Adrenal gland (tissue), 12 donors: ENCODE results near the gene KCNA1. TPM values are rescaled to one million over a fixed set of nuclear protein-coding genes. Genes with fewer than 3 reads are reported as not detected.

Source experiments
- DNase-seq, 7 donors: peaks; one replicate each; pipeline ENCODE4 v3.0.0-alpha.2; 2019 to 2020
- H3K27ac ChIP-seq, 5 donors: fragments of 200-600 bp; sonication (generic) in 4 of 5; 1 replicate in 3 of 5; 2 replicates in 2 of 5; pipeline versions ENCODE4 v1.5.1 to v1.8.0; 2016 to 2020; ENCODE audit warnings: mild to moderate bottlenecking in 1 of 5
- H3K27me3 ChIP-seq: fragments of 200-600 bp; 2 replicates; pipeline ENCODE4 v1.8.0; 2021
- H3K36me3 ChIP-seq, 2 donors: fragments of 200-600 bp; replicated peaks in 1 of 2; 1 replicate in 1 of 2; 2 replicates in 1 of 2; pipeline versions ENCODE4 v1.5.1 to v1.8.0; 2018 to 2022
- H3K4me1 ChIP-seq, 2 donors: fragments of 200-600 bp; replicated peaks in 1 of 2; 1 replicate in 1 of 2; 2 replicates in 1 of 2; pipeline versions ENCODE4 v1.5.1 to v1.8.0; 2018 to 2021
- H3K4me3 ChIP-seq, 4 donors: fragments of 200-600 bp; sonication (generic) in 3 of 4; one replicate each; pipeline ENCODE4 v1.5.1; 2016 to 2018
- H3K9me3 ChIP-seq, 3 donors: fragments of 200-600 bp; sonication (generic) in 1 of 3; replicated peaks in 1 of 3; 1 replicate in 2 of 3; 2 replicates in 1 of 3; pipeline versions ENCODE4 v1.5.1 to v1.8.0; 2016 to 2021
- POLR2A ChIP-seq, 2 donors: fragments of 450-650 bp; IDR thresholded peaks; one replicate each; pipeline ENCODE4 v1.6.1; 2017; ENCODE audit warnings: antibody characterized with exemption in 2 of 2, mild to moderate bottlenecking in 2 of 2, moderate library complexity in 1 of 2
- WGBS, 4 donors: extraction: QIAGEN DNeasy Blood & Tissue Kit in 2 of 4; methylation state at CpG; one replicate each; pipeline versions ENCODE4 v1.1.5 to v1.1.7; 2013 to 2017; 5-methylcytosine and 5-hydroxymethylcytosine counted together
- intact Hi-C, 2 donors: fragments of 100-400 bp; cut with DNase I; formaldehyde crosslinking; loops; one replicate each; pipeline versions ENCODE4 v1.14.1 to v1.15.0; 2022 to 2023
- polyA plus RNA-seq, 3 donors: library from polyadenylated mRNA; stranded (reverse); fragments of 200-250 nt in 2 of 3; fragments of 350-450 nt in 1 of 3; fragmentation: Illumina TruSeq in 1 of 3; extraction: RNeasy Lipid Tissue Mini Kit (QIAGEN cat#74804) in 1 of 3; gene quantifications; one replicate each; pipeline ENCODE4 v1.2.3, GENCODE V29; 2013 to 2014
- total RNA-seq, 9 donors: library from RNA; depleted of rRNA in 4 of 9; stranded (reverse); fragments of >200 nt in 4 of 9; fragments of 120-200 nt in 1 of 9; fragmentation: NEBNext Ultra II Directional in 1 of 9; extraction: Animal tissue kit (Norgen Biotek cat#: 25700) in 1 of 9; gene quantifications; one replicate each; pipeline versions ENCODE4 v1.1.0 to v1.2.4, GENCODE V29; 2013 to 2023
- TF ChIP-seq, protein P1 (sequence below), 6 experiments: fragments of 450-650 bp in 4 of 6; fragments of 200-600 bp in 2 of 6; sonication (generic) in 1 of 6; IDR thresholded peaks; 1 replicate in 5 of 6; 2 replicates in 1 of 6; pipeline versions ENCODE4 v1.5.1 to v1.8.0; 2016 to 2021; ENCODE audit warnings: antibody characterized with exemption in 6 of 6, mild to moderate bottlenecking in 2 of 6, moderate library complexity in 1 of 6
- donor health status: healthy with polysubstance abuse.
- donor health status: Bipolar disorder and iron deficiency.
- donor health status: DM: yes; HTN: yes; CAD: no.
- donor health status: DM: no; HTN: no; CAD: no.
- donor health status: DM: no; HTN: no; CAD: no.
- donor health status: DM: yes; HTN: yes; CAD: no.

The KCNA1 gene
- total and polyA plus RNA-seq, 12 donors = under 0.01 TPM; not detected in 11

GRCh38 chr12:4911316-4911994 is 1.8 kb downstream of the KCNA1 start:
- Histone ChIP-seq H3K4me1 (peaks cover 6 to 12% of the 10 kb centered on the region in 2 donors), H3K9me3 (no peaks in the 10 kb centered on the region), H3K4me3 (peak overlapping the region in 1 of 4 donors; percentile 54), H3K27me3 (peaks cover 45% of the 10 kb centered on the region), H3K36me3 (no peaks in the 10 kb centered on the region), H3K27ac (no peak overlapping the region)
- TF ChIP-seq POLR2A (IDR thresholded peaks at IDR 0.05) = no peak
- TF ChIP-seq, protein P1, sequence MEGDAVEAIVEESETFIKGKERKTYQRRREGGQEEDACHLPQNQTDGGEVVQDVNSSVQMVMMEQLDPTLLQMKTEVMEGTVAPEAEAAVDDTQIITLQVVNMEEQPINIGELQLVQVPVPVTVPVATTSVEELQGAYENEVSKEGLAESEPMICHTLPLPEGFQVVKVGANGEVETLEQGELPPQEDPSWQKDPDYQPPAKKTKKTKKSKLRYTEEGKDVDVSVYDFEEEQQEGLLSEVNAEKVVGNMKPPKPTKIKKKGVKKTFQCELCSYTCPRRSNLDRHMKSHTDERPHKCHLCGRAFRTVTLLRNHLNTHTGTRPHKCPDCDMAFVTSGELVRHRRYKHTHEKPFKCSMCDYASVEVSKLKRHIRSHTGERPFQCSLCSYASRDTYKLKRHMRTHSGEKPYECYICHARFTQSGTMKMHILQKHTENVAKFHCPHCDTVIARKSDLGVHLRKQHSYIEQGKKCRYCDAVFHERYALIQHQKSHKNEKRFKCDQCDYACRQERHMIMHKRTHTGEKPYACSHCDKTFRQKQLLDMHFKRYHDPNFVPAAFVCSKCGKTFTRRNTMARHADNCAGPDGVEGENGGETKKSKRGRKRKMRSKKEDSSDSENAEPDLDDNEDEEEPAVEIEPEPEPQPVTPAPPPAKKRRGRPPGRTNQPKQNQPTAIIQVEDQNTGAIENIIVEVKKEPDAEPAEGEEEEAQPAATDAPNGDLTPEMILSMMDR (IDR thresholded peaks at IDR 0.05) = no peak
- intact Hi-C loops = no loop called here
- WGBS, 4 donors = 37 to 52% (median 42%) methylated on average over 31 to 61 of the region's 61 CpGs
- DNase-seq = no peak

DNA sequence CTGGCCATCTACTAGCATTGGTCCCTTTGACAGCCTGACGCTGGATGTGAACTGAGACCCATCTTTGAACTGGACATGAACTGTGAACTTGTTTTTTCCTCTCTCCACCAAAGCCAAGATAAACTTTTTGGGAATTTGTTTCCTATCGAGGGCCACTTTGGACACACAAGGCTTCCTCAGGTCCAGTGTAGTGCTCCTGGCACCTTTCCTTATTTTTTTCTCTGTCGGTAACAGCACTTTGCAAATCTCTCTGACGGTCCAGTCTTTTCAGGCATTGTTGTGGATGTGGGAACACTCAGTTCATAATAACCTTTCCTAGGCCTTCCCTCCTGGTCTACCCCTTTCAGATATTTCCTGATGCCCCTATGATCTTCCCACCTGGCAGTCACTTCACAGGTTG is 5.0 kb downstream of the KCNA1 start:
- TF ChIP-seq, protein P1 (IDR thresholded peaks at IDR 0.05) = no peak
- no peak for TF ChIP-seq POLR2A (IDR thresholded peaks at IDR 0.05)
- DNase-seq = no peak
- 63 to 81% (median 70%) methylated on average over 4 of the region's 4 CpGs for WGBS, 4 donors
- no peak overlapping the region for H3K4me3 ChIP-seq
- peaks cover 26% of the 10 kb centered on the region for H3K27me3 ChIP-seq
- H3K36me3 ChIP-seq = no peaks in the 10 kb centered on the region
- no peaks in the 10 kb centered on the region for H3K9me3 ChIP-seq
- H3K27ac ChIP-seq = no peak overlapping the region
- intact Hi-C loops = no loop called here
- peaks cover 5 to 7% of the 10 kb centered on the region in 2 donors for H3K4me1 ChIP-seq

- intact Hi-C loops = no loop called here
- no peak for DNase-seq
- no peaks in the 10 kb centered on the region for H3K4me1 ChIP-seq
- WGBS, 4 donors = 80 to 85% (median 82%) methylated on average over 4 of the region's 4 CpGs
- no peak overlapping the region for H3K4me3 ChIP-seq
- no peaks in the 10 kb centered on the region for H3K36me3 ChIP-seq
- no peak overlapping the region for H3K27ac ChIP-seq
- peaks cover 16% of the 10 kb centered on the region for H3K27me3 ChIP-seq
- no peaks in the 10 kb centered on the region for H3K9me3 ChIP-seq
- no peak for TF ChIP-seq POLR2A (IDR thresholded peaks at IDR 0.05)
- TF ChIP-seq, protein P1 (IDR thresholded peaks at IDR 0.05) = no peak
These were observed 6.0 kb downstream of the KCNA1 start for GRCh38 chr12:4915752-4916151.

GRCh38 chr12:4918950-4919660 is 9.4 kb downstream of the KCNA1 start:
- Histone ChIP-seq H3K36me3 (no peaks in the 10 kb centered on the region), H3K27me3 (no peaks in the 10 kb centered on the region), H3K9me3 (no peaks in the 10 kb centered on the region), H3K4me1 (no peaks in the 10 kb centered on the region), H3K27ac (no peak overlapping the region), H3K4me3 (no peak overlapping the region)
- WGBS, 4 donors = 67 to 75% (median 72%) methylated on average over 6 of the region's 6 CpGs
- TF ChIP-seq POLR2A (IDR thresholded peaks at IDR 0.05) = no peak
- TF ChIP-seq, protein P1 (IDR thresholded peaks at IDR 0.05) = no peak
- DNase-seq = no peak
- intact Hi-C loops = no loop called here
